Epidermal melanocyte (primary cell): ENCODE measurements around the gene NAA10.

Experiments used
- DNase-seq: peaks from one replicate; pipeline ENCODE4 v3.0.0; 2011; ENCODE audit warnings: low spot score; ENCODE audit not compliant: insufficient read length

Gene NAA10

GRCh38 chrX:153909980-153910360, 24.9 kb downstream of the NAA10 start:
- no peak for DNase-seq

- DNase-seq = no peak
These were observed 25.5 kb downstream of the NAA10 start for GRCh38 chrX:153909024-153909979.

- DNase-seq = no peak
These were observed 26.5 kb downstream of the NAA10 start for GRCh38 chrX:153908219-153908860.

DNA sequence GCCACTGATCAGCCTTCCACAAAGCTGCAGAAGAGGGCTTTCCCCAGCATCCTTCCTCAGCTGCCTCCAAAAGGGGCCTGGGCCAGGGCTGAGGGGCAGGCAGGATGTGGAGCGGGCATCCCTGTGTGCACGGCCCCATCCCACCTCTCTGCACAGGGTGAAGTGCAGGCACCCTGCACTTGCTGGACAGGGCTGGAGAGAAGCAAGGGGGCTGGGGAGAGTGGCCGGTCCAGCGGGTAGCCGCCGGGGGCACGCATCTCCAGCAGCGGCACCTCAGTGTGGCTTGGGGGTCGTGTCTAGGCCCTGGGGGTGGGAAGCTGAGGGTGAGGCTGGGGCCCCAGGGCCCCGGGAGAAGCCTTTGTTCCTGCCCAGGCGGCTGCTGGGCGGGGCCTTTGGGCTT, 27.4 kb downstream of the NAA10 start:
- DNase-seq = no peak

GRCh38 chrX:153906126-153906917, 28.5 kb downstream of the NAA10 start:
- no peak for DNase-seq

- DNase-seq = no peak
These were observed 29.2 kb downstream of the NAA10 start for GRCh38 chrX:153905481-153906095.

DNA sequence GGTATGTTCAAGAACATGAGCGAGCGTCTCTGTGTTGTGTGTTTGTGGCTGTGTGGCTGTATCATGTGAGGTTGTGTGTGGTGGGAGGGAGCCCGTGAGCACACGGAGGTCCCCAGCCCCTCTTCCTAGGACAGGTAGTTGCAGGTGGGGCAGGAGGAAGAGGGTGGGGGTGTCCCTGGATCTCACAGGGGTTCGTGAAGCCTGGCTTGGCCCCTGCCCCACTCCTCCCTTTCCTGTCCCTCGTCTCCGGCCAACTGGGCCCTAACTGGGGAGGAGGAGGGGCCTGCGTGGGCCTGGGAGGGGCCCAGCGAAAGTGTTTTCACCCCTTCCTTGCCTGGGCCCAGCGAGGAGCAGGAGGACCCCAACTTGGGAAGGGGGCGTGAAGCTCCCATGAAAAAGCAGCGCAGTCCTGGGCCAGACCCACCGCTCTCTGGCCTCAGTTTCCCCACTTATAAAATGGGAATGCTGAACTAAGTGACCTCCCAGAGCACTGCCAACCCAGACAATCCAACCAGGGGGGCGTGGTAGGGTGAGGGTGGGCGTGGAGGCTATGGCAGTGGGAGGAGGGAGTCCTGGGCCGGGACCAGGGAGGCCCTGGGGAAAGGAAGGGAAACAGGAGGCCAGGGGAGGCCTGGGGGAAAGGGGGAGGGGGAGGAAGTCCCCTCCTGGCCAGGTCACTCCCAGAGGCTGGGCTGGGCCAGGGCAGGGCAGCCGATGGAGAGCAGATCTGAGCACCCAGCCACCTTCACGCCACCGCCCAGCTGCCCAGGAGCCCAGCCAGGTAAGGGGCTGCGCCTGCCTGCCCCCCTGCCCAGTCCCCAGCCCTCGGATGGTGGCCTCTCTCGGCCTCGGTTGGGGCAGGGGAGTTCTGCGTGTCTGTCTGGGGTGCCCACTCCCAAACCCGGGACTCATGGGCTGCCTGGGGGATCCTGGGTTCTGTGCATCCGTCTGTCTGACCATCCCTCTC, 30.6 kb downstream of the NAA10 start, which contains the start of gene AVPR2:
AVPR2 (plus strand) TSS at position 683 of the 967 bp plus-strand sequence. CDS start 473 bp downstream, outside the sequence.
- no peak for DNase-seq

DNA sequence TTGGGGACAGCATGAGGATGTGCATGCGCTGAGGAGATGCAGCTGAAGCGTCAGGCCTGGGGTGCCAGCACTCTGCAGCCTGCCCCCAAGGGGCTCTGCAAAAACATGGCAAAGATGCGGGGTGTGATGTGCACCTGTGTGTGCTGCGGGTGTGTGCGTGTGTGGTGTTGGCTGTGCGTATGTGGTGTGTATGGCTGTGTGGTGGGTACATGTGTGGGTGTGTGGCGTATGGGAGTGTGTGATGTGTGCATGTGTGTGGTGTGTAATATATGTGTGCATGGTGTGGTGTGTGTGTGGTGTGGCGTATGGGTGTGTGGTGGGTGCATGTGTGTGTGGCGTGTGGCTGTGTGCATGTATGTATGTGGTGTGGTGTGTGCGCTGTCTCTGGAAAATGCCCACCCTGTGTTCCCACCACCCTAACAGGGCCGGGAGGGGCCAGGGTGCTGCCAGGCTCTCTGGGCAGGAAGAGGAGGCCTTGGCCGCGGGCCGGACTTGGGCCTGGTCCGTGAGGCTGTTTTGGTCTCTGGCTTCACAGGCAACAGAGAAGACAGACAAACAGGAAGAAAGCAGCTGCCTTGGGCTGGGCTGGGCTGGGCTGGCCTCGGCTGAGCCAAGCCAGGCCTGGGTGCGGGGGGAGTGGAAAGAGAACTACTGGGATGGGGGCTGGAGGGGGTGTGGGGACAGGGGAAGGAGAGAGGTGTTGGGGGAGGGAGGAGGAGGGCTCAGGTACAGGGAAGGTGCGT, 31.4 kb downstream of the NAA10 start:
- DNase-seq = no peak

DNA sequence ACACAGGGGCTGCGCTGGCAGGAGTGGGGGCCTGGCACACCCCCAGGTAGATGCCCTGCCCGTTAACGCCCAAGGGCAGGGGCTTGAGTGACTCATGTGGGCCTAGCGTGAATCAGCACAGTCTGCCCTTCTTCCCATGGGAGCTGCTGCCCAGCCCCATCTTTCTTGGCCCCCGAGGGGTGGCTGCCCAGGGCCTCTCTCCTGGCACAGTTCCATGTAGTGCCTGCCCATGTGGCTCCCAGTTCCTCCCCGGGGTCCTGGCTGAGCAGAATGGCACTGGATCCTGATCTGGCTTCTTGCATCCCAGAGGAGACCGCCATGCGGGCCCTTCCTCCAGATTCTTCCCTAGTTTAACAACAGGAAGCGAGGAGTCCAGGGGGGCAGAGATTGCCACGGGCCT, 32.5 kb downstream of the NAA10 start:
- DNase-seq = no peak

GRCh38 chrX:153901753-153902140, 33.1 kb downstream of the NAA10 start:
- DNase-seq = no peak

GRCh38 chrX:153900831-153901752, 33.7 kb downstream of the NAA10 start:
- peak; percentile 91 for DNase-seq

GRCh38 chrX:153897899-153898298, 36.9 kb downstream of the NAA10 start:
- no peak for DNase-seq

DNA sequence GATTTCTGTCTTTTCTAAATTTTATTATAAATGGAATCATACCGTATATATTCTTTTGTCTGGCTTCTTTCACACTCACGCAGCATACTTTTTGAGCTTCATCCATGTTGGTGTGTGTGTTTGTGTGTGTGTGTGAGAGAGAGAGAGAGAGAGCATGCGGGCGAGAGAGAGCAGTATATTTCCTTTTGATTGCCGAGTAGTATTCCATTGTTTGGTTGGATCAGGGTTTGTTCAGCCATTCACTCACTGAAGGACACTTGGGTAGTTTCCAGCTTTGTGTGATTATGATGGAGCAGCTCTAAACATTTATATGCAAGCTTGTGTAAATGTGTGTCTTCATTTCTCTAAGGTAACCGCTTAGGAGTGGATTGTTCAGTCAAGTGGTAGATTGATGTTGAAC, 45.7 kb downstream of the NAA10 start:
- no peak for DNase-seq

GRCh38 chrX:153888344-153888743, 46.5 kb downstream of the NAA10 start:
- no peak for DNase-seq

DNA sequence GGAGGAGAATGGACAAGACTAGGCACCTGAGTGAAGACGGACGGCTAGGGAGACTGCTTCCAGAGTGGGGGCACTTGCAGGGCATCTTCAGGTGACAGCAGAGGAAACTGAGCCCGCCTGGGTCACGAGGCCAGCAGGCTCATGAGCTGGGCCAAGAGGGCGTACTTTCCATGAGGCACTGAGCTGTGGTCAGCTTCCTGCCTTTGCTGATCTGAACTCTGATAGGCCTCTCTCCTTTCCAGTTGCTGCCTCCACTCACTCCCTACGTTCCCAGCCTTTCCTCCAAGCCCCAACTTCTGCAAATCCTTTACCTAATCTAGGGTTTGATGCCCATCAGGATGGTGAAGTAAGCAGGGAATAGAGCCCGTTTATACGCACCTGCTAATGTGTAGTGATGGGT, 47.5 kb downstream of the NAA10 start:
- no peak for DNase-seq

GRCh38 chrX:153886915-153887314, 47.9 kb downstream of the NAA10 start:
- no peak for DNase-seq

DNA sequence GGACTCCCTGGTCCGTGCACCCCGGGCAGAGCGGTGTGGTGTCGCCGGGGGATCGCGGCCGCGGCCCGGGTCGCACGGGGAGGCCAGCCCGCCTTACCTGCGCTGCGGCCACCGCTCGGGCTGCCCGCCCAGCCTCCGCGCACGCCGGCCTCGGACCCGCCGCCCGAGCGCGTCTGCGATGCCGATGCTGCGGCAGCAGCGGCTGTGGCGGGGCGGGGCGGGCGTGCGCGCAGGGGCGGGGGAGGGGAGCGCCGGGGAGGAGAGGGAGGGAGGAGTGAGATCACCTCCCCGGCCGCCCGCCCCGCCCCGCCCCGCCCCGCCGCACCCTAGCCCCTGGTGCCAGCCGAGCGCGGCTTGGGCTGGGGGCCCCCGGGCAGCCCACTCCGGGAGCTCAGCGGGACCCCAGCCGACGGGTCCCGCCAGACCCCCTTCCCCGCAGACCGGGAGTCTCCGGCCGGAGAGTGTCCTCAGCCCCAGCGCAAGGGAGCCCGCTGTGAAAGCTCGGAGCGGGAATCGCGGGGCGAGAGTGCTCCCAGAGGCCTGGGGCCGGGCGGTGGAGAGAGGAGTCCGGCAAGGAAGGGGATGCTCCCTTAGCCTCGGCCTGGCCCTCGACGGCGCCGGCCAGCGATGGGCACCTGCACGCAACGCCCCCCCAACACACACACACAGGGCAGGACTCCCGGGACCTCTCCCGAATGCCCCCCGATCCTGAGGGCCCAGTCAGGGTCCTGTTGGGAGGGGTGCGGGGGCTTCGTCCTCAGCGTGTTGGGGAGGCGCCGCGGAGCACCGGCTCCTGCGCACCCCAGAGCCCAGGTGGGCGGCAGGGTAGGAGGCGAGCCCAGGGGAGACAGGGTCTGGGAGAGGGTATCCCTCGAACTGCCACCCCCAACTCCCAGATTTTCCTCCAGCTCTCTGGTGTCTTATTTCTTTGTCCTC, 48.6 kb downstream of the NAA10 start, which contains the start of gene L1CAM:
L1CAM (minus strand) TSS at position 206 of the 936 bp plus-strand sequence. CDS start 10,337 bp downstream, outside the sequence.
- no peak for DNase-seq
